ENCODE measurements around the gene CBX4.
A peak's percentile ranks its signal among the peaks of the same experiment; 100 is the strongest.

CBX4 gene

GRCh38 chr17:79841369-79842135 lies 2.3 kb upstream of the CBX4 start:
- DNase-seq (ENCODE audit: low read depth in 3 of 3): no peak

GRCh38 chr17:79840989-79841286 lies 1.7 kb upstream of the CBX4 start:
- no peak for DNase-seq (ENCODE audit: low read depth in 3 of 3)

- no peak for DNase-seq (ENCODE audit: low read depth in 3 of 3)
Measured at GRCh38 chr17:79840269-79840988, 1.2 kb upstream of the CBX4 start.

- peak in 1 of 3 experiments; percentile 50 for DNase-seq (ENCODE audit: low read depth in 3 of 3)
Measured at GRCh38 chr17:79838522-79839274, 542 bp downstream of the CBX4 start.

GRCh38 chr17:79837888-79838521 lies 1.2 kb downstream of the CBX4 start:
- no peak for DNase-seq (ENCODE audit: low read depth in 3 of 3)

- DNase-seq (ENCODE audit: low read depth in 3 of 3): peak in 1 of 3 experiments; percentile 59
Measured at GRCh38 chr17:79836972-79837887, 2.0 kb downstream of the CBX4 start.

GRCh38 chr17:79836510-79836971 lies 2.7 kb downstream of the CBX4 start:
- no peak for DNase-seq (ENCODE audit: low read depth in 3 of 3)

- DNase-seq (ENCODE audit: low read depth in 3 of 3): no peak
Measured at GRCh38 chr17:79835953-79836509, 3.2 kb downstream of the CBX4 start.

GRCh38 chr17:79835470-79835899 lies 3.8 kb downstream of the CBX4 start:
- no peak for DNase-seq (ENCODE audit: low read depth in 3 of 3)

- no peak for DNase-seq (ENCODE audit: low read depth in 3 of 3)
Measured at GRCh38 chr17:79834565-79835469, 4.4 kb downstream of the CBX4 start.

GRCh38 chr17:79833744-79834564 lies 5.3 kb downstream of the CBX4 start:
- DNase-seq (ENCODE audit: low read depth in 3 of 3): no peak

GRCh38 chr17:79833110-79833450 lies 6.2 kb downstream of the CBX4 start:
- DNase-seq (ENCODE audit: low read depth in 3 of 3): no peak

- no peak for DNase-seq (ENCODE audit: low read depth in 3 of 3)
Measured at GRCh38 chr17:79832218-79833109, 6.8 kb downstream of the CBX4 start.

GRCh38 chr17:79831265-79832217 lies 7.7 kb downstream of the CBX4 start:
- no peak for DNase-seq (ENCODE audit: low read depth in 3 of 3)

- no peak for DNase-seq (ENCODE audit: low read depth in 3 of 3)
Measured at GRCh38 chr17:79830763-79831264, 8.4 kb downstream of the CBX4 start.

- DNase-seq (ENCODE audit: low read depth in 3 of 3): no peak
Measured at GRCh38 chr17:79830303-79830702, 8.9 kb downstream of the CBX4 start.

All from stimulated activated CD4-positive, alpha-beta T cell treated with anti-CD3 and anti-CD28 coated beads, TNF-alpha, amount 100 ng/mL, for 24 hours (primary cell).